ENCODE results near the gene C17orf78.
"Not testable (repeated sequence)": the region's sequence is repeated elsewhere in the genome, so short reads cannot be mapped to it uniquely, and the experiment has no call there.

Gene C17orf78

GRCh38 chr17:37375706-37376105 is at the start of gene C17orf78:
C17orf78 (plus strand) TSS chr17:37375985; CDS start chr17:37376093, 108 bp downstream.
- no peak for DNase-seq (ENCODE audit: low read depth)
- TF ChIP-seq CTCF (IDR thresholded peaks at IDR 0.05; ENCODE audit: insufficient read depth, low read depth, low read length, missing control alignments), result no peak
- no peak within 1 kb of the TSS for H3K4me3 ChIP-seq (ENCODE audit: low read depth, low read length)

DNA sequence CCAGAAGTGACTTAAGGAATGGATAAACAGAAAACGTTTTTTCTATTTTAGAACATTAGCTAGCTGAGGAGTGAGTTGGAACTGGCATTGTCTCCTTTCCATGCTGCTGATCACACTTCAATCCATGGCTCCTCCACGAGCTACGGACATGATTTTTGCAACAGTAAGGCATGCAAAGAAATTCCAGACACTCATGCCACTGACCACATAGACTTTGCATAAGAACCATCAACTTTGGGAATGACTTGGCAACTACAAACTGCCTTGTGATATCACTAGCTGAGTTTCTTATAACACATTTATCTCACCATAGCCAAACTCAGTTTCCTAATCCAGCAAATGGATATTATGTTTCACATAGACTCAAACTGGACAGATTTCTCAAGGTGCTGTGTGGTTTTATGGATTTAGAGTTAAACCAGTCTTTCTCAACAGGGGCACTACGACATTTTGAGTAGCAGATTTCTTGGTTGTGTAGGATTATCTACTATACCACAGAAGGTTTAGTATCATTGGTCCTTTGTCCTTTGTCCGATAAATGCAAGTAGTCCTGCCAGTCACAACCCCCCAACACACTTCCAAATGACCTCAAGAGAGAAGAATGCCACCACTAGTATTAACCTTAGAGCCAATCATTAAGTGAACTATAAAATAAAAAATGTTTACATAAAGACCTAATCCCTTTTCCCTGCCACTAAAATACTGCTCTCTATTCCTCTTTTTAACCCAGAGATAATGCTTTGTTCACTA is 48.3 kb upstream of the C17orf78 start:
- no peak for TF ChIP-seq CTCF (IDR thresholded peaks at IDR 0.05; ENCODE audit: insufficient read depth, low read depth, low read length, missing control alignments)
- H3K4me3 ChIP-seq (ENCODE audit: low read depth, low read length), result no peak overlapping the region
- no peak for DNase-seq (ENCODE audit: low read depth)

DNA sequence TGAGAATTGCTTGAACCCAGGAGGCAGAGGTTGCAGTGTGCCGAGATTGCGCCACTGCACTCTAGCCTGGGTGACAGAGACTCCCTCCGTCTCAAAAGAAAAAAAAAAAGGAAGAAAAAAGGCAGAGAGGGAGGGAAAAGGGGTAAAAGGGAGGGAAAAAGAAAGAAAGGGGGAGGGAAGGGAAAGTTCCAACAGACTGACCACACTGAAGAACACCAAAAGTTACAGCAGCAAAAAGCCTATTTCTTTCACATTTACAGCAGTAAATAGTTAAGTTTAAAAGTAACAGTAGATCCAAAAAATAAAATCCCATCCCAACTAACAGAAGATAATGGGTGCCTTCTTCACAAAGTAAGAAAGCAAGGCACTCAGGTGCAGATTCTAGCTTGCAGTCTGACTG is 36.9 kb upstream of the C17orf78 start:
- no peak overlapping the region for H3K4me3 ChIP-seq (ENCODE audit: low read depth, low read length)
- no peak for TF ChIP-seq CTCF (IDR thresholded peaks at IDR 0.05; ENCODE audit: insufficient read depth, low read depth, low read length, missing control alignments)
- DNase-seq (ENCODE audit: low read depth), result no peak

DNA sequence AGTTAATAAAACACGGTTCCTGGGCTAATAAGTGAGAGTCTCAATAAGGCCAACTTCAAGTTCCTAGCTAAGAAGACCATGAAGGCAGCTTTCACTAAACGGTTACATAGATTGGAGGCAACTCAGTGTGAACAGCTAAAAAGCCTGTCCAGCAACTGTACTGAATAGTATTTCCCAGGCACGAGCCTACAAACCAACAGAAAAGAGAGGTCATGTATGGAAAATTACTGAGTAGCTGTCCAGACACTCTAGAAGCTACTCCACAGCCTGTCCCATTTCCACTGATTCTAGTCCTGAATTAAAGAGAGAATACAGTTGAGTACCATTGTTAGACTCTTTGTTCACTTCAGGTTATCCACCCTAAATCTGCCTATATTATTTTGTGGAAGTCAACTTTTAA is 36.5 kb upstream of the C17orf78 start:
- TF ChIP-seq CTCF (IDR thresholded peaks at IDR 0.05; ENCODE audit: insufficient read depth, low read depth, low read length, missing control alignments), result no peak
- DNase-seq (ENCODE audit: low read depth), result no peak
- H3K4me3 ChIP-seq (ENCODE audit: low read depth, low read length), result no peak overlapping the region

DNA sequence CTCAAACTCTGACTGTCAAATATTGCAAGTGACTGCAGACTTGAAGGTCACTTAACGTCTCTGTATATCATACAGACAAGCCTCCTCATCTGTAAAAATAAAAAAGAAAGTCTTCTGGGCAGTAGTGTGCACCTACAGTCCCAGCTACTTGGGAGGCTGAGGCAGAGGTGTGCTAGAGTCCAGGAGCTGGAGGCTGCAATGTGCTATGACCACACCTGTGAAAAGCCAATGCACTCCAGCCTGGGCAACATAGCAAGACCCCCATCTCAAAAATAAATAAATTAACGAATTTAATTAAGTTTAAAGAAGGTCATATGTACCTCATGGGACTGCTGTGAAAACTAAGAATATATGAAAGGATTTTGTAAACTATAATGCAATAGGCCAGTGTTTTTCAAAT is 35.0 kb upstream of the C17orf78 start:
- H3K4me3 ChIP-seq (ENCODE audit: low read depth, low read length), result no peak overlapping the region
- no peak for DNase-seq (ENCODE audit: low read depth)
- TF ChIP-seq CTCF (IDR thresholded peaks at IDR 0.05; ENCODE audit: insufficient read depth, low read depth, low read length, missing control alignments), result no peak

GRCh38 chr17:37342589-37342988 is 33.2 kb upstream of the C17orf78 start:
- DNase-seq (ENCODE audit: low read depth), result no peak
- no peak overlapping the region for H3K4me3 ChIP-seq (ENCODE audit: low read depth, low read length)
- TF ChIP-seq CTCF (IDR thresholded peaks at IDR 0.05; ENCODE audit: insufficient read depth, low read depth, low read length, missing control alignments), result no peak

DNA sequence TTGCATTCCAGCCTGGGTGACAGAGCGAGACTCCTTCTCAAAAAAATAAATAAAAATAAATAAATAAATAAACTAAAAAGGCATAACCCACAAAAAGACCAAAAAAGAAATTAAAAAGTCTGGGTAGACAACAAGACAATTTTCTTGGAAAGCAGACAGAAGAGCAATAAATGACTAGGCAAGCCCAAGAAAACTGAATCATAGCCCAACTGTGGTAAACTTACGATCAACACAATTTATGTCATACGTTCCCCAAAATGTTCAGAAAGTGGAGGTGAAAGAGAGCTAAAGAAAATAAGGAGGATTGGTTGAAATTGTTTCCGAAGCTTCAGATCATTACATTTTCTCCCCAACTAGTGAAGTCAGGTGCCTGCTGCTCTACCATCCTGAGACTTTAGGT is 31.3 kb upstream of the C17orf78 start:
- H3K4me3 ChIP-seq (ENCODE audit: low read depth, low read length), result no peak overlapping the region
- no peak for TF ChIP-seq CTCF (IDR thresholded peaks at IDR 0.05; ENCODE audit: insufficient read depth, low read depth, low read length, missing control alignments)
- no peak for DNase-seq (ENCODE audit: low read depth)

- not testable (repeated sequence) for H3K4me3 ChIP-seq (ENCODE audit: low read depth, low read length); DNase-seq (ENCODE audit: low read depth)
Measured at GRCh38 chr17:37346863-37347402, 28.9 kb upstream of the C17orf78 start.

DNA sequence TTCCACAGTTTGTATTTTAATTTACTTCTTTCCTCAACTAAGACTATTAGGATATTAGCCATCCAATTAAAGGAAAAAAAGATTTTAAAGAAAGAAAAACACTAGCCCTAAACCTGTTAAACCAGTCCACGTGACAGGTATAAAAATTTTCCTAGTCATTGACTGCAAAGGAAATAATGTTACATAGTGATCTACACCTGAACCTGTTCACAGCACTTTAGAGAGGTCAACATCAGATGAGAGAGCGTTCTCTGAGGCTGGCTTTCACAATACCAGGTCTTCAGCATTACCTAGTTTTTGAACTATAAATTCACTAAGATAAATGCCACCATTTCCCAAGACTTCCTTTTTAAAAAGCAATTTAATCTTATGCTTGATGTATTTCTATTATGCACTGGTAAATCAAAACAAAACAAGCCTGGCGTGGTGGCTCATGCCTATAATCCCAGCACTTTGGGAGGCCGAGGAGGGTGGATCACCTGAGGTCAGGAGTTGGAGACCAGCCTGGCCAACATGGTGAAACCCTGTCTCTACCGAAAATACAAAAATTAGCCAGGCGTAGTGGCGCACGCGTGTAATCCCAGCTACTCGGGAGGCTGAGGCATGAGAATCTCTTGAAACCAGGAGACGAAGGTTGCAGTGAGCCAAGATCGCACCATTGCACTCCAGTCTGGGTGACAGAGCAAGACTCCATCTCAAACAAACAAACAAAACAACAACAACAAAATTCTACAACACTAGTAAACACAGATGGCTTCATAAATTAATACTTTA is 18.8 kb upstream of the C17orf78 start:
- not testable (repeated sequence) for DNase-seq (ENCODE audit: low read depth)
- H3K4me3 ChIP-seq (ENCODE audit: low read depth, low read length), result peak overlapping the region; percentile 99
